Ecto neural progenitor cell (in vitro differentiated cells): ENCODE data around the gene RASGEF1C.
A peak's percentile ranks its signal among the peaks of the same experiment; 100 is the strongest.

Source experiments
- DNase-seq: peaks from one replicate; pipeline ENCODE4 v3.0.0-alpha.2; 2018; ENCODE audit warnings: low spot score

The RASGEF1C gene

DNA sequence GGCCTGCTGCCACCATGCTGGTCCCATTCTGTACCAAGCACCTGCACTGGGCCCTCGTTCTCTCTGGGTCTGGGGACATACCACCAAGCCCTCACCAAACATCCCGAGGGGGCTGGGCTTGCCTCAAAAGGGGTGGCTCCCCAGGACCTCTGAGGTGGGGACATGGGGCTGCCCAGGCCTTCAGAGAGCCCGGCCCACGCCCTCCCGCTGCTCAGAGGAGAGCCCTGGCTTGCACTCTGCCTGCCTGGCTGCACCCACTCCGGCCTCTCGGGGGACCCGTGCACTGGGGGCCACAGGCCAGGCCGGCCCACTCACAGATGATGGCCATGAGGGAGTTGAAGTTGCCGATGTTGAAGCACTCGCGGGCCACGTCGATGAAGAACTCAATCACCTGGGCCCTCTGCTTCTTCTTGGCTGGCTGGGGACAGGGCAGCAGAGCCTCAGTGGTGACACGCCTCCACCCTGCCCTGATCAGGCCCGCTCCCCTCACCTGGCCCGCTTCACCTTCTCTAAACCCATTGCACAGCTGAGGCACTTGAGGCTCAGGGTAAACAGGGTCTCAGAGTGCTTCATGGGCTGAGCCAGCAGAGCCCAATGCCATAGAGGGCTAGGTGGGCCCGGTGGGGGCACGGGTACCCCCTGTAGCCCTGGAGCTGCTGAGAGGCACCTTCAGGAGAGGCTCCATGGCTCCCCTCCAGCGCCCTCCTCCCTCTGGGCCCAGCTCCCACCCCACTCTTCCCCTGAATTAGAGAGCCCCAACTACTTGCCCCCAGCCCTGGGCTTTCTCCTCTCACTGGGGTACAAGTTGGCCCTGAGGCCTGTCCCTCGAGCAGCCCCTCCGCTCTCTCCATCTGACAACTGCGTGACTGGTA is 89.7 kb downstream of the RASGEF1C start:
- DNase-seq = peak; percentile 43

DNA sequence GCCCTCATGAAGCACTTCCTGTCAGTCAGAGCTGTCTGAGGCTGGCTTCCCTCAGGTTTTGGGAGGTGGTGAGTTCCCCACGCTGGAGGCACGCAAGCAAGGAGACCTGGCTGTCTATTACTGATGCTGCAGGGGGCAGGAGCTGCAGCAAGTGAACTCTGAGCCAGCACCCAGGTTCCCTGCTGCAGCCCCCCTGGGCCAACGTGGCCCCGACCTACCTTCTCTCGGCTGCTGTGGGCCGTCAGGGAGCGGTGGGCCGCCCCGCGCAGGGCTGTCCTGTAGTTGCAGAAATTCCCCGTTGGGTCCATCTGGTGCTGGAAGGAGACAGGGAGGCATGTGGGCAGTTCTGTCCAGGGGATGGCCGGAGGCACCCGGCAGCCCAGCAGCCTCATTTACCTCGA is 90.6 kb downstream of the RASGEF1C start:
- DNase-seq = peak; percentile 41

- DNase-seq = peak; percentile 48
Observed at GRCh38 chr5:180117000-180117725, 91.8 kb downstream of the RASGEF1C start.

GRCh38 chr5:180116077-180116999 is 92.7 kb downstream of the RASGEF1C start:
- DNase-seq = peak; percentile 50

- no peak for DNase-seq
Observed at GRCh38 chr5:180115326-180116076, 93.5 kb downstream of the RASGEF1C start.

DNA sequence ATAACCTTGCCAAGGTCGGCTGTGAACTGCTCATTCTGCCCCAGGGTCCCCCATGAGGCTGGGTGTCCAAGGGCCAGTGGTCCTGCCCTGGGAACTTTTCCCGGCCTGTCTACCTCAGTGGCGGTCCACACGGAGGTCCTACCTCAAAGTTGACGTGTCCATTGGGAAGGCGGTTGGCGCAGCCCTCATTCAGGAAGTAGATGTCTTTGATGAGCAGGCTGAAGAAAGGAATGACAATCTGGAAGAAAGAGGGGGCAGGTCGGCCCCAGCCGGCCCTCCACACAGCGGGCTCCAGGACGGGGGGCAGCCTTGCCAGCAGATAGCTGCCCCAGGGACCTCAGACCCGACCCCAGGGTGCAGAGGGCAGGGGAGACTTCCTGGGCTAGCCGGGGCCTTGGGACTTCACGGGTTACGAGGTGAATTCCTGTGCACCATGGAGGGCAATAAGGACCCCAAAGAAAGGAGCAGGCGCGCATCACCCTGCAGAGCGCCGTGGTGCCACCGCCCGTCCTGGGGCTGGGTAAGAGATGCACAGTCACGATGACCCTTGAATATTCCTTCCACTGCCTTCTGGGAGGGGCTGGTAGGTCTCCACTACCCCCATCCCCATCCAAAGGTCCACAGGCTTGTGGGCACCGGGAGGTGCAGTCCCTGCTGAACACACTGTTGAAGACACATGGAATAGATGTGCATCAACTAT is 94.6 kb downstream of the RASGEF1C start:
- DNase-seq = no peak

DNA sequence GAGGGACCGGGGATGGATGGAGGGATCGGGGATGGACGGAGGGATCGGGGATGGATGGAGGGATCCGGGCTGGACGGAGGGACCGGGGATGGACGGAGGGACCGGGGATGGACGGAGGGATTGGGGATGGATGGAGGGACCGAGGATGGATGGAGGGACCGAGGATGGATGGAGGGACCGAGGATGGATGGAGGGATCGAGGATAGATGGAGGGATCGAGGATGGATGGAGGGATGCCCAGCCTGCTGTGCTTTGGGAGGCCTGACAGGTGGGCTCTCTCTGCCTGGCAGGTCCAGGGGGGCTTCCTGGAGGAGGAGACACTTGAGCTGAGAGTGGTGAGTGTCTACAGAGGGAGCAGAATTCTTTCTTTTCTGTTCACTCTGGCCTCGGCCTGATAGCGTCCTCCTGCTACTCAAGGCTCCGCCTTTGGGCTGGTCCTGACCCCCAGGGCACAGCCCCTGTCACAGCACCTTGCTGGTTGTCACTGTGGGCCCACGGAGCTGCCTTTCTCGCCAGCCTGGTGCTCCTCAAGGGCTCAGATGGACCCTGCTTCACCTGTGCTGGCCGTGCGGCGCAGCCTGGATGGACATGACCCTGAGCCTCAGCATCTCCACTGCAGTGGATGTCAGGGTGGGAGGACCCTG is 95.2 kb downstream of the RASGEF1C start:
- DNase-seq = peak; percentile 36

DNA sequence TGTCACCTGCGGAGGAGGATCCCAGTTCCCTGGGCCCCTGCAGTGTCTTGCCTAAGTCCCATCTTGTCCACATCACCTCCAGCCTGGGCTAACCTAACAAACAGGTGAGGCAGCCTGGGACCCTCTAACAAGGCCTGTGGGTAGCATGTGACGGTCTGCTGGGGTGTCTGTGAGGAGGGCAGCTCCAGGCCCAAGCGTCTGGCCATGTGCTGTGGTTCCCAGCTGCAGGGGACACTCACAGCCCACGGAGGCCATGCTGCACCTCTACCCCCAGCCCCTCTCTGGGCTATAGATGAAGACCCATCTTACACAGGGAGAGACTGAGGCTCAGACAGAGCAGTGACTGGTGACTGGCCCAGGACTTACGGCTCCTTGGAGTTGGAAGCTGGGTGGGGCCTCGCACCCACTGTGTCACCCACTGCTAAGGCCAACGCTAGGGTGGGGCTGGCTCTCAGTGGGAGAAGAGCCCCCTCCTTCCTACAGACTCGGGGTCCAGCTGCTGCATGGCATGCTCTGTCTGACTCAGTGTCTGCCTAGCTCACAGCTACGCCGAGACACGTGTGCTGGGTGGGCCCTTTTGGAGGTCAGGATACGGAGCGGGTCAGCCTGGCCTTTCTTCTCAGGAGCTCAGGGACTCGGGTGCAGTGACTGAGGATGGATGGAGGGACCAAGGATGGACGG is 96.7 kb downstream of the RASGEF1C start:
- peak; percentile 28 for DNase-seq

- DNase-seq = peak; percentile 33
Observed at GRCh38 chr5:180111273-180112002, 97.6 kb downstream of the RASGEF1C start.

GRCh38 chr5:180109920-180110319 is 99.1 kb downstream of the RASGEF1C start:
- peak; percentile 24 for DNase-seq

DNA sequence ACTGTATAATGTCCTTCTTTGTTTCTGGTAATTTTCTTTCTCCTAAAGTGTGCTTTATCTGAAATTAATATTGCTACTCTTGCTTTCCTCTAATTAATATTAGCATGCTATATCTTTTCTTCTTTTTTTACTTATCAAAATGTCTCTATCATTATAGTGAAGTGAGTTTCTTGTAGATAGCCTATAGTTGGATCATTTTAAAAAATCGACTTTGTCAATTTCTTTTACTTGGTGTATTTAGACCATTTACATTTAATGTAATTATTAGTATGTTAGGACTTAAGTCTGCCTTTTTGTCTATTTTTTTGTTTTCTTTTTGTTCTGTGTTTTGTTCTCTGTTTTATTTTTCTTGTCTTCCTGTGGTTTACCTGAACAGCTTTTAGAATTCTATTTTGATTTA is 102.0 kb downstream of the RASGEF1C start:
- DNase-seq = no peak

DNA sequence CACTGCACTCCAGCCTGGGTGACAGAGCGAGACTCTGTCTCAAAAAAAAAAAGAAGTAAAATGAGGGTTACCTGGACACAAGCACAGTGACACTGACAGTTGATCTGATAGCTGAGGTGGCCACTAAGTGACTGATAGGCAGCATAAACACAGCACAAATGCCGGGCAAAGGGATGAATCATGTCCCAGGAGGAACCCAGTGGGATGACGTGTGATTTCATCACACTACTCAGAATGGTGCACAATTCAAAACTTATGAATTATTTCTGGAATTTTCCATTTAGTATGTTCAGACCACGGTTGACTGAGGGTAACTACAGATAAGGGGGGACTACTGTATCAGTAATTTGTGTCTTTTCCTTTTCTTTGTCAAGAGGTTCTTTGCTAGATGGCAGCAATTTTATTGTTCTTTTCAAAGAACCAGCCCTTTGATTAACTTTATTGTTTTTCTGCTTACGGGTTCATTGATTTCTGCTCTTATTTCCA is 103.1 kb downstream of the RASGEF1C start:
- peak; percentile 4 for DNase-seq

DNA sequence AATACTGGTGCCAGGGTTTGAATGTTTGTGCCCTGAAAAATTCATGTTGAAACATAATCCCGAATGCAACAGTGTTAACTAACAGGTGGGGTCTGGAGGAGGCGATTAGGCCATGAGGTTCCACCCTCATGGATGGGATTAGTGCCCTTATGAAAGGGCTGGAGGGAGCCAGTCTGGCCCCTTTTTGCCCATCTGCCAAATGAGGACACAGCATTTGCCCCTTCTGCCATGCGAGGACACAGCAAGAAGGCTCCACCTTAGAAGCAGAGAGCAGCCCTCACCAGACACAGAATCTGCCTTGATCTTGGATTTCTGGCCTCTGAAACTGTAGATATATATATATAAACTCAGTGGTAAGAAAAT is 104.9 kb downstream of the RASGEF1C start:
- DNase-seq = peak; percentile 30

GRCh38 chr5:180103487-180104167 is 105.4 kb downstream of the RASGEF1C start:
- no peak for DNase-seq

DNA sequence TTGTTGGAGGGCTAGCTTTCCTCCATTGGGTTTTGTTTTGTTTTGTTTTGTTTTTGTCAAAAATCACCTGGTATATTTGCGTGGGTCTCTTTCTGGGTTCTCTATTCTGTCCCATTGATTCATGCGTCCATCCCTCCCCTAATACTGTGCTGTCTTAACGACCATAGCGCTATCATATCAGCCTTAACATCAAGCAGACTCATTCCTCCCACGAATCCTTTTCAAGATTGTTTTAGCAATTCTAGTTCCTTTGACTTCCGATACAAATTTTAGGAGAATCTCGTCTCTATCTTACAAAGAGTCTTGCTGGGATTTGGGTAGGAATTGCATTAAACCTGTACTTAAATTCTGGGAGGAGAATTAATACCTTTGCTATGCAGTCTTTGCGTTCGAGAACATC is 106.4 kb downstream of the RASGEF1C start:
- no peak for DNase-seq

DNA sequence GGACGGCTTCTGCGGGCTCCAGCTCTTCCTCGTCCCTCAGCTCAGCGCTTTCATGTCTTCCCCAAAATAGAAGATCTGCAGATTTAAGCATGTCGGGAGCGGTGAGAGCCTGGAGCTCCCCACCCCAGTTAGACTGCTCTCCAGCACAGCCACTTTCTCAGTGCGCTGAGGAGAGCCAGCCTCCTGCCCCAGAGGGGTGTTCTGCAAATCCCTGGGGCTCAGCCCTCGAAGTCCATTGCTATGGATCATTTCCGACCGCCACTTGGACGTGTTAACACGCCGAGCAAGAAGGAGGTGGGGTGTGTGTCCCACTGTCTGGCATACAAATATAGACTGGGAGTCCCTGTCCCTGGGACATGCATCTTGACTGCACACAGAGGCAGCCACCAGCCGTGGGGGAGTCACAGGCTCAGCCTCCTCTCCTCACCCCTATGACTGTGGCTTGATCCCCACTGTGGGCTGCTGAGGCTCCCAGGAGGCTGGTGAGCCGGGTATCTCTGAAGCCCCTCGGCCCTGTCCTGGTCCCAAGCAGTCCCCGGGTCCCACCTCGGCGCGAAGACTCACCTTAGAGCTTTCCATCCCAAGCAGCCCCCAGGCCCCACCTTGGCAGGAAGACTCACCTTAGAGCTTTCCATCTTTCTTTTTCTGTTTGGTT is 107.4 kb downstream of the RASGEF1C start:
- DNase-seq = no peak

DNA sequence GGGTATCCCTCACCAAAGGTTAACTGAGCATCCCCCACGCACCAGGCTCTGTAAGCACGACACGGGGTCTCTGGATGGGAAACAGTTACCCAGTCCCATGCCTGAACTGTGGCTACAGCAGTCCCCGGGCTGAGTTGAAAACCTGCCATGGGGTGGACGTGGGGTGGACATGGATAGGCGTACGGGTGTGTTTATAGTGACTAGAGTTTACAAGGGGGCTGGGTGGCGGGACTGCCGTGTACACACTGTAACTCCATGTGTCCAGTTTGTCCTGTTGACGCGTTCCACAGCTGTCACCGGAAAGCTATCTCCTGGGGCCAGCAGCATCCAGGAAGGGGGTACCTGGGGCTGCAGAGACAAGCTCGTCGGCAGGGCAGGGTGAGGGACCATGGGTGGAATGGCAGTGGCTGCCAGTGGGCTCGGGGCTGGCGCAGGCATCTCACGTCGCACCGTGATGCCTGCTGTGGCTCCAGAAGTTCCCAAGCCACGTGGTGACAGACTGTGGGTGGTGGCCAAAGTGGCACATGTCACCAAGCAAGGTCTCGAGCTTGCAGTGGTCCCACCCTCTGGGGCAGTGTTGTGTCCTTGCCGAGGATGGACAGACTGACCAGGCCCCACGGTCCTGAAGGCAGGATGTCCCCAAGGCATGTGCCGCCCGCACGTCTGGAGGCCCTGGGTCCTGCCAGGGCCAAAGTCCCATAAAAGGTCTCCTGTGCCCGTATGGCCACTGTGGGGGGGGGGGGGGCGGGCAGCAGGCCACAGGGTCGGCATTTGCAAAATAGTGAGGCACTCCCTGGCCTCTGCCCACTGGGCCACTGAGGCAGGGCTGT is 108.2 kb downstream of the RASGEF1C start:
- peak; percentile 36 for DNase-seq
